HEK293T (cell line): ENCODE results near the gene NAP1L4.

Experiments
- ELF4 ChIP-seq: fragments of 450-650 bp; IDR thresholded peaks from 2 replicates; pipeline ENCODE4 v1.6.1; 2017; ENCODE audit warnings: antibody characterized with exemption
- FOXA1 ChIP-seq: fragments of 450-650 bp; IDR thresholded peaks from 2 replicates; pipeline ENCODE4 v1.6.1; 2016; ENCODE audit warnings: mild to moderate bottlenecking
- FOXK2 ChIP-seq: fragments of 450-650 bp; IDR thresholded peaks from 2 replicates; pipeline ENCODE4 v1.6.1; 2016; ENCODE audit warnings: mild to moderate bottlenecking
- FOXM1 ChIP-seq: fragments of 450-650 bp; IDR thresholded peaks from 2 replicates; pipeline ENCODE4 v1.6.1; 2017; ENCODE audit warnings: mild to moderate bottlenecking, borderline replicate concordance
- NFRKB ChIP-seq: fragments of 450-650 bp; IDR thresholded peaks from 2 replicates; pipeline ENCODE4 v1.6.1; 2016; ENCODE audit warnings: mild to moderate bottlenecking, moderate library complexity
- SP1 ChIP-seq: fragments of 450-650 bp; IDR thresholded peaks from 2 replicates; pipeline ENCODE4 v1.6.1; 2017
- SUZ12 ChIP-seq: fragments of 450-650 bp; IDR thresholded peaks from 2 replicates; pipeline ENCODE4 v1.6.1; 2016; ENCODE audit warnings: mild to moderate bottlenecking
- TARDBP ChIP-seq: fragments of 450-650 bp; IDR thresholded peaks from 2 replicates; pipeline ENCODE4 v1.6.1; 2016
- ZNF384 ChIP-seq: fragments of 450-650 bp; IDR thresholded peaks from 2 replicates; pipeline ENCODE4 v1.6.1; 2016

DNA sequence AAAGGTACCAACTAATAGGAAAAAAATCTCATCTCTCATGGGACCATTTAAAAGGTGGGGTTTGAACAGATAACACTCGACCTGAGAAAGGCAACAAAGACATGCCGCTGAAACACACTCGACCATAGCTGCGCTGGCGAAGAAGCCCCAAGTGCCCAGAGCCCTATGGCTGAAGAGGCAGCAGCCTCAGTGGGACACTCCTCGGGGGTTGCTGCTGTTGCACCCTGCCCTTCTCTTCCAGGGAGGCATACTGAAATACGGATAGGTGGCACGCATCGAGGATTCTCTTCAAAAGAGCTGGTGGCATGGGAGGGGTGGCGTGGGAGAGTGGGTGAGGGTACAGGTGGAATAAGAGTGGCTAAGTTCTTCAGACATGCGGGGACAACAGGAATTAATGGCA is 44.4 kb downstream of the NAP1L4 start:
- TF ChIP-seq ELF4, result no peak
- no peak for TF ChIP-seq SUZ12
- TF ChIP-seq NFRKB, result no peak
- no peak for TF ChIP-seq FOXA1
- TF ChIP-seq FOXM1, result no peak
- TF ChIP-seq ZNF384, result no peak
- no peak for TF ChIP-seq FOXK2
- TF ChIP-seq TARDBP, result no peak
- no peak for TF ChIP-seq SP1
